ENCODE measurements around the gene TLK1.

TLK1 gene

DNA sequence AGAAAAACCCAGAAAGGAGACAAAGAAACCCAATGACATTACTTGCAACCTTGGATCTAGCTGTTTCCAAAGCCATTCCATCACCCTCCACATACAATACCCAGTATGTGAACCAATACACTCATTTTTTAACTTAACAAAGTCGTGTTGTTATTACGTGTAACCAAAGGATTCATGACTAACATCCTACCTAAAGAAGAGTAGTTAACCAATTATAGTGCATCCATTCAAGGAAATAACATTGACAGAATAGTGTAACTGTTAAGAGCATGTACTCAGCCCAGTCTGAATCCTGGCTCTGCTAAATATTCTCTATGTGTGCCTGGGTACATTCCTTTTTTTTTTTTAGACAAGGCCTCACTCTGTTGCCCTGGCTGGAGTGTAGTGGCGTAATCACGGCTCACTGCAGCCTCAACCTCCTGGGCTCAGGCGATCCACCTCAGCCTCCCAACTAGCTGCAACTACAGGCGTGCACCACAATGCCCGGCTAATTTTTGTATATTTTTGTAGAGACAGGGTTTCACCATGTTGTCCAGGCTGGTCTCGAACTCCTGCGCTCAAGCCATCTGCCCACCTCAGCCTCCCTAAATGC, 9.9 kb downstream of the TLK1 start:
- DNase-seq (ENCODE audit: low read depth): no peak
- TF ChIP-seq, protein P1, sequence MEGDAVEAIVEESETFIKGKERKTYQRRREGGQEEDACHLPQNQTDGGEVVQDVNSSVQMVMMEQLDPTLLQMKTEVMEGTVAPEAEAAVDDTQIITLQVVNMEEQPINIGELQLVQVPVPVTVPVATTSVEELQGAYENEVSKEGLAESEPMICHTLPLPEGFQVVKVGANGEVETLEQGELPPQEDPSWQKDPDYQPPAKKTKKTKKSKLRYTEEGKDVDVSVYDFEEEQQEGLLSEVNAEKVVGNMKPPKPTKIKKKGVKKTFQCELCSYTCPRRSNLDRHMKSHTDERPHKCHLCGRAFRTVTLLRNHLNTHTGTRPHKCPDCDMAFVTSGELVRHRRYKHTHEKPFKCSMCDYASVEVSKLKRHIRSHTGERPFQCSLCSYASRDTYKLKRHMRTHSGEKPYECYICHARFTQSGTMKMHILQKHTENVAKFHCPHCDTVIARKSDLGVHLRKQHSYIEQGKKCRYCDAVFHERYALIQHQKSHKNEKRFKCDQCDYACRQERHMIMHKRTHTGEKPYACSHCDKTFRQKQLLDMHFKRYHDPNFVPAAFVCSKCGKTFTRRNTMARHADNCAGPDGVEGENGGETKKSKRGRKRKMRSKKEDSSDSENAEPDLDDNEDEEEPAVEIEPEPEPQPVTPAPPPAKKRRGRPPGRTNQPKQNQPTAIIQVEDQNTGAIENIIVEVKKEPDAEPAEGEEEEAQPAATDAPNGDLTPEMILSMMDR (IDR thresholded peaks at IDR 0.05; ENCODE audit: low read depth, low read length, missing control alignments): no peak
- no peak overlapping the region for H3K4me3 ChIP-seq (ENCODE audit: low read depth, low read length)

DNA sequence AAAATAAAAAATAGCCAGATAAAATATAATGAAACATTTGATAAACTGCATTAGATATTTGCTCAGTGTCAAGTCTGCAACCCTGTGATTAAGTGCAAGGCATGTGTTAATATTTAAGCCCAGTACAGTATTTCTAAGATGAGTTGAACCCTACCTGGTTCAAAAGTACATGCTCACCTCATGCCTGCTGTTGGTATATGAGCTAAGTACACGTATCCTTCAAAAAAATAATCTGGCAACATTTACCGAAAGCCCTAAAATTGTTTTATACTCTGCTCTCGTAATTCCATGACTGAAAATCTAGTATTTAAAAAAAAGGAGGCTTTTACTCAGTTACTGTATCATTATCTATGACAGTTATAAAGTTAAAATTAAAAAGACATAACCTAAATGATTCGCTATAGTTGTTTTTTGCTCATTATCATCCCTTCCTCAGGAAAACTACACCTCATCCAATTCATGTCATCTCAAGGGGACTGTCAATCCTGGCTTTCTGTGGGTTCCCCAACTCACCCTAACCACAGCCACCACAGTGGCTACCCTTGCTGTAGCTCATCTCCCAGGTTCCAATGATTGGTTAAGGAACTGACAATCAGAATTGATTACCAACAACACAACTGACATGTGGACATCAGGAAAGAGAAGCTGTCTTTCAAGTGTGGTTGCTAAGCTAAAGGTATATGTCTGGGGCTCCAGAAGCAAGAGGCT, 10.6 kb downstream of the TLK1 start:
- H3K4me3 ChIP-seq (ENCODE audit: low read depth, low read length): no peak overlapping the region
- no peak for DNase-seq (ENCODE audit: low read depth)
- TF ChIP-seq, protein P1 (IDR thresholded peaks at IDR 0.05; ENCODE audit: low read depth, low read length, missing control alignments): no peak

DNA sequence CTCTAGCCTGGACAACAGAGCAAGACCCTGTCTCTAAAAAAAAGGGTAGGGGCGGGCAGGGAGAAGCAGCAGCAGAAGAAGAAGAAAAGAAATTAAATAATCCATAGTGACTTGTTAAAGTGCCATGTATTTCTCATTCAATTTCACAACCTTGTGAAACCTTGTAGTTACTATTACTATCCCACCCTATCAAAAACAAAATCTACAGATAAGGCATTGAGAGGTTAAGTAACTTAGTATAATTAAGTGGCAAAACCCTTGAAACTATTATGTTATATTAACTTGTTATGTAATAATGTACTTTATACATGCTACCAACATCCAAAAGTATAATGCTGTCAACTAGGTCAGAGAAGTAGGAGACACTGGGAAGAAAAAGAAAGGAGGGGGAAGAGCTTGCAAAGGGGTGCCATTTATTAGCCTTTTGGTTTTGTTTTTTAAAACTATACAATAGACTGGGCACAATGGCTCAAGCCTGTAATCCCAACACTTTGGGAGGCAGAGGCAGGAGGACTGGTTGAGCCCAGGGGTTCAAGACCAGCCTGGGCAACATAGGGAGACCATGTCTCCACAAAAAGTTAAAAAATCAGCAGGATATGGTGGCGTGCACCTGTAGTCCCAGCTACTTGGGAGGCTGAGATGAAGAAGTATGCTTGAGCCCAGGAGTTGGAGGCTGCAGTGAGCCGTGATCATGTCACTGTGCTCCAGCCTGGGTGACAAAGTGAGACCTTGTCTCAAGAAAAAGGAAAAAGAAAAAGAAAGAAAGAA, 11.3 kb downstream of the TLK1 start:
- no peak overlapping the region for H3K4me3 ChIP-seq (ENCODE audit: low read depth, low read length)
- no peak for DNase-seq (ENCODE audit: low read depth)
- TF ChIP-seq, protein P1 (IDR thresholded peaks at IDR 0.05; ENCODE audit: low read depth, low read length, missing control alignments): no peak

DNA sequence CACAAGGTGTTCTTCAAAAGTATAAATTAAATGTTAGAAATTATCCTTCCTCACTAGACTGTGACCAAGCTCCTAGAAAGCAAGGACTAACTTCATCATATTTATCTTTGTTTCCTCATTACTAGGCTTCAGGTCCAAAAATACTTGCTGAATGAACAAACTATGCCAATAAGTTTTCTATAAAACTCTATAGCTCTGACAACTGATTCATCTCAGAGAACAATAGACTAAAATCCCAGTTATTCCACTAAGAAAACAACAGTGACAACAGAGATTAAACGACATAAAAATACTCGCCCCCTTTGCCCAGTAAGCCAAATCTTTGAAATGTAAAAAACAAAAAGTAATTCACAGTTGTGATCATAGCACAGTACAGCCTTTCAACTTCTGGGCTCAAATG, 13.6 kb downstream of the TLK1 start:
- DNase-seq (ENCODE audit: low read depth): no peak
- TF ChIP-seq, protein P1 (IDR thresholded peaks at IDR 0.05; ENCODE audit: low read depth, low read length, missing control alignments): no peak
- H3K4me3 ChIP-seq (ENCODE audit: low read depth, low read length): no peak overlapping the region

DNA sequence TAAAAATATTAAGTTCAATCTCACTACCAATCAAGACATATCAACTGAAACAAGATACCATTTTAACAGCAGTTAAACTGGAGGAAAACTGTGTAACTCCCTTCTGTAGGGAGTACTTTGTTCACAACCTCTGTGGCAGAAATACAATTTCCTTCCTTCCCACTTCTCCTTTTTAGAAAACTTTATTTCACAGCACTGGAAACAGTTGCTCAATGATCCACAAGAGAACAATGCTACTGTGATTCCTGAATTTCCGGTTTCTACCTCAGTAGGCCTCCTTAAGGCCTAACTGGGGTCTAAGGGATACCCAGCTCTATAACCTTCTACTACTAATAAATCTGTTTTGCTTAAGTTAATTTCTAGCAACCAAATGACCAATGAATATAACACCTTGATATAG, 14.1 kb downstream of the TLK1 start:
- DNase-seq (ENCODE audit: low read depth): no peak
- TF ChIP-seq, protein P1 (IDR thresholded peaks at IDR 0.05; ENCODE audit: low read depth, low read length, missing control alignments): no peak
- no peak overlapping the region for H3K4me3 ChIP-seq (ENCODE audit: low read depth, low read length)

DNA sequence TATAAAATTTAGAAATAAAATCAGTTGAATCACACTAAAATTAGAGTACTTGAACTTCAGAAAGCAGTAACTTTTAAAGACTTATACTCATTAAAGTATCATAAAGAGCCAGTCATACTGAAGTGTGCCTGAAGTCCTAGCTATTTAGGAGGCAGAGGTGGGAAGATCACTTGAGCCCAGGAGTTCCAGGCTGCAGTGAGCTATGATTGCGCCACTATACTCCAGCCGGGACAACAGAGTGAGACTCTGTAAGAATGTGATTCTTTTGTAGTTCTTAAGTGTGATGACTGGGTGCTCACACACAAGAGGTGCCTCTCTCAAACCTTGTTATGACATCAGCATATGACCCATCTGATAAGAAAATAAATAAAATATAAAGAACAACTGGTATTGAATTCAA, 14.6 kb downstream of the TLK1 start:
- DNase-seq (ENCODE audit: low read depth): no peak
- TF ChIP-seq, protein P1 (IDR thresholded peaks at IDR 0.05; ENCODE audit: low read depth, low read length, missing control alignments): no peak
- no peak overlapping the region for H3K4me3 ChIP-seq (ENCODE audit: low read depth, low read length)
